Gastroesophageal sphincter (tissue), 2 donors: Measurements from ENCODE around the gene GRPR.

ENCODE experiments used
- EP300 ChIP-seq: sonication (generic); formaldehyde crosslinking; IDR thresholded peaks from one replicate; pipeline ENCODE4 v1.6.1; 2017; ENCODE audit warnings: antibody characterized with exemption, mild to moderate bottlenecking
- POLR2AphosphoS5 ChIP-seq: sonication (generic); formaldehyde crosslinking; IDR thresholded peaks from one replicate; pipeline ENCODE4 v1.6.1; 2017; ENCODE audit warnings: antibody characterized with exemption

DNA sequence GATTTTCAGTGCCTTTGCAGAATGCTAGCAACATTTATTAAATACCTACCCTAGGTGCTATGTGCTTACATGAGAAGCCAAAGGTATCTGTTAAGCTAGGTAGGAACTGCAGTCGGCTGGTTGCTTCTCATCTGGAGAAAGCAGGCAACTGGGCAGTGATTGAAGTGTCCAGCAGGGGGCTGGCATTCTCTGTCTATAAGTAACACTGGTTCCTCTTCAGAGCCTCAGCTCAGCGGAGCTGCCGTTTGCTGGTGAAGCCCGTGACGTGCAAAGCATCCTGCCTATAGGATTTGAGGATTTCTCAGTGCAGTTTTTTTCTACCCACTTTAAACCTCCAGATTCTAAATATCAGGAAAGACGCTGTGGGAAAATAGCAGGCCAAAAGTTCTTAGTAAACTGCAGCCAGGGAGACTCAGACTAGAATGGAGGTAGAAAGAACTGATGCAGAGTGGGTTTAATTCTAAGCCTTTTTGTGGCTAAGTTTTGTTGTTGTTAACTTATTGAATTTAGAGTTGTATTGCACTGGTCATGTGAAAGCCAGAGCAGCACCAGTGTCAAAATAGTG, at the start of gene GRPR:
- no peak for TF ChIP-seq POLR2AphosphoS5
- TF ChIP-seq EP300 = no peak
